Measurements from ENCODE around the gene FNDC3A. TPM values are rescaled to one million over a fixed set of nuclear protein-coding genes. Genes with fewer than 3 reads are reported as not detected.

FNDC3A gene
- total RNA-seq, 2 donors from 2014 or later = 53.7 to 62.8 TPM

- ATAC-seq = no peak
- Histone ChIP-seq H3K27me3 (no peaks in the 10 kb centered on the region), H3K4me1 (peaks cover 6% of the 10 kb centered on the region), H3K4me3 (no peak overlapping the region), H3K36me3 (replicated peaks in 1 of 2; ENCODE audit: insufficient read depth in 1 of 2, low read depth in 2 of 2) (no peaks in the 10 kb centered on the region), H3K9me3 (no peaks in the 10 kb centered on the region), H3K27ac (no peak overlapping the region)
- intact Hi-C loops (cut with DNase I) = no loop called here
- WGBS, 2 donors = 88 to 91% methylated on average over 1 of the region's 1 CpG
- TF ChIP-seq POLR2A (IDR thresholded peaks at IDR 0.05) (no peak), CTCF (IDR thresholded peaks at IDR 0.05) (no peak)
- DNase-seq = no peak
These were observed 78.2 kb downstream of the FNDC3A start for GRCh38 chr13:49053906-49054305.

- WGBS, 2 donors = 98% methylated on average over 4 of the region's 4 CpGs
- no peak for DNase-seq
- H3K36me3 ChIP-seq (replicated peaks in 1 of 2; ENCODE audit: insufficient read depth in 1 of 2, low read depth in 2 of 2) = no peaks in the 10 kb centered on the region
- peaks cover 6% of the 10 kb centered on the region for H3K4me1 ChIP-seq
- TF ChIP-seq CTCF (IDR thresholded peaks at IDR 0.05) (no peak), POLR2A (IDR thresholded peaks at IDR 0.05) (no peak)
- ATAC-seq = no peak
- no peak overlapping the region for H3K4me3 ChIP-seq
- no peaks in the 10 kb centered on the region for H3K27me3 ChIP-seq
- H3K27ac ChIP-seq = no peak overlapping the region
- no peaks in the 10 kb centered on the region for H3K9me3 ChIP-seq
- intact Hi-C loops (cut with DNase I) = no loop called here
These were observed 79.3 kb downstream of the FNDC3A start for GRCh38 chr13:49055021-49055420.

GRCh38 chr13:49057176-49057575 lies 81.5 kb downstream of the FNDC3A start:
- no peak for DNase-seq
- Histone ChIP-seq H3K27me3 (no peaks in the 10 kb centered on the region), H3K27ac (no peak overlapping the region), H3K9me3 (no peaks in the 10 kb centered on the region), H3K4me1 (peaks cover 6% of the 10 kb centered on the region), H3K36me3 (replicated peaks in 1 of 2; ENCODE audit: insufficient read depth in 1 of 2, low read depth in 2 of 2) (no peaks in the 10 kb centered on the region), H3K4me3 (no peak overlapping the region)
- TF ChIP-seq CTCF (IDR thresholded peaks at IDR 0.05) (no peak), POLR2A (IDR thresholded peaks at IDR 0.05) (no peak)
- no peak for ATAC-seq
- intact Hi-C loops (cut with DNase I) = no loop called here
- WGBS, 2 donors = 50 to 54% methylated on average over 3 of the region's 3 CpGs

- ATAC-seq = no peak
- DNase-seq = no peak
These were observed 83.0 kb downstream of the FNDC3A start for GRCh38 chr13:49058761-49059160.

More at GRCh38 chr13:49058761-49059160, 83.0 kb downstream of the FNDC3A start:
- intact Hi-C loops (cut with DNase I) = no loop called here
- no peak overlapping the region for H3K27ac ChIP-seq
- TF ChIP-seq CTCF (IDR thresholded peaks at IDR 0.05) (no peak), POLR2A (IDR thresholded peaks at IDR 0.05) (no peak)
- H3K27me3 ChIP-seq = no peaks in the 10 kb centered on the region
- H3K36me3 ChIP-seq (replicated peaks in 1 of 2; ENCODE audit: insufficient read depth in 1 of 2, low read depth in 2 of 2) = no peaks in the 10 kb centered on the region
- H3K4me3 ChIP-seq = no peak overlapping the region
- H3K4me1 ChIP-seq = peaks cover 6% of the 10 kb centered on the region
- H3K9me3 ChIP-seq = no peaks in the 10 kb centered on the region
